ENCODE data around the gene CERK.

- TF ChIP-seq E2F5 (CRISPR knock-in tag; IDR thresholded peaks at IDR 0.05), result no peak
- no peak for TF ChIP-seq CTCF (IDR thresholded peaks at IDR 0.05)
- no peak for TF ChIP-seq ETV6 (CRISPR knock-in tag; IDR thresholded peaks at IDR 0.05)
- no peak for TF ChIP-seq CREM (CRISPR knock-in tag; IDR thresholded peaks at IDR 0.05)
- TF ChIP-seq GRHL2 (CRISPR knock-in tag; IDR thresholded peaks at IDR 0.05; ENCODE audit: insufficient replicate concordance, severe bottlenecking), result no peak
- TF ChIP-seq USF1 (CRISPR knock-in tag; IDR thresholded peaks at IDR 0.05), result no peak
- TF ChIP-seq TEAD4 (CRISPR knock-in tag; IDR thresholded peaks at IDR 0.05), result no peak
- no peak for TF ChIP-seq SP1 (CRISPR knock-in tag; conservative IDR thresholded peaks at IDR 0.05)
- no peak for TF ChIP-seq MAX (CRISPR knock-in tag; IDR thresholded peaks at IDR 0.05)
- no peak for TF ChIP-seq FOXP4 (CRISPR knock-in tag; IDR thresholded peaks at IDR 0.05)
- no peak for TF ChIP-seq PRRX2 (CRISPR knock-in tag; IDR thresholded peaks at IDR 0.05)
- TF ChIP-seq MLX (CRISPR knock-in tag; IDR thresholded peaks at IDR 0.05), result no peak
Observed at GRCh38 chr22:46742576-46743221, 4.6 kb upstream of the CERK start.

Data from WTC11 (cell line).